Cerebellar cortex (tissue), 1 donor: ENCODE results near the gene ADGRA1.

ENCODE experiments used
- DNase-seq: peaks from one replicate; pipeline ENCODE4 v3.0.0-alpha.2; 2015; ENCODE audit warnings: low spot score

Gene ADGRA1

GRCh38 chr10:133075346-133076137 lies 12.2 kb upstream of the ADGRA1 start:
- DNase-seq, result no peak

- no peak for DNase-seq
These were observed 11.3 kb upstream of the ADGRA1 start for GRCh38 chr10:133076274-133077038.

- DNase-seq, result peak; percentile 58
These were observed 7.7 kb upstream of the ADGRA1 start for GRCh38 chr10:133079836-133080682.

- DNase-seq, result peak; percentile 53
These were observed 7.1 kb upstream of the ADGRA1 start for GRCh38 chr10:133080683-133081040.

- DNase-seq, result no peak
These were observed 6.1 kb upstream of the ADGRA1 start for GRCh38 chr10:133081636-133082035.

- DNase-seq, result peak; percentile 56
These were observed 4.9 kb upstream of the ADGRA1 start for GRCh38 chr10:133082685-133083421.

- DNase-seq, result no peak
These were observed 4.2 kb upstream of the ADGRA1 start for GRCh38 chr10:133083422-133084100.

GRCh38 chr10:133084491-133084890 lies 3.2 kb upstream of the ADGRA1 start:
- no peak for DNase-seq

- no peak for DNase-seq
These were observed 2.2 kb upstream of the ADGRA1 start for GRCh38 chr10:133085251-133086125.

GRCh38 chr10:133086247-133086646 lies 1.5 kb upstream of the ADGRA1 start:
- no peak for DNase-seq

GRCh38 chr10:133087045-133087678 lies 562 bp upstream of the ADGRA1 start:
- DNase-seq, result no peak

GRCh38 chr10:133088179-133088955 lies 643 bp downstream of the ADGRA1 start:
- DNase-seq, result no peak

- DNase-seq, result peak; percentile 22
These were observed 1.5 kb downstream of the ADGRA1 start for GRCh38 chr10:133088956-133089800.

GRCh38 chr10:133090101-133090500 lies 2.4 kb downstream of the ADGRA1 start:
- no peak for DNase-seq

- DNase-seq, result no peak
These were observed 2.9 kb downstream of the ADGRA1 start for GRCh38 chr10:133090654-133091053.

- no peak for DNase-seq
These were observed 3.6 kb downstream of the ADGRA1 start for GRCh38 chr10:133091316-133091715.

- no peak for DNase-seq
These were observed 5.6 kb downstream of the ADGRA1 start for GRCh38 chr10:133093291-133093690.

GRCh38 chr10:133094286-133094685 lies 6.6 kb downstream of the ADGRA1 start:
- DNase-seq, result no peak
